A204.1 (cell line): ENCODE results near the gene PLEKHB2.
"Not testable (repeated sequence)": the region's sequence is repeated elsewhere in the genome, so short reads cannot be mapped to it uniquely, and the experiment has no call there.

Experiments
- FAIRE-seq: peaks from 2 replicates; lab custom pipeline; 2012; peaks lifted over from hg19 to GRCh38; lab: Jason Lieb, UNC

PLEKHB2 gene

GRCh38 chr2:131105156-131105949, at the start of gene PLEKHB2:
PLEKHB2 (plus strand) TSS chr2:131105336; CDS start chr2:131120942, 15,606 bp downstream.
- no peak for FAIRE-seq

- no peak for FAIRE-seq
Observed at GRCh38 chr2:131056204-131056931, 48.8 kb upstream of the PLEKHB2 start.

- FAIRE-seq: no peak
Observed at GRCh38 chr2:131056932-131057287, 48.2 kb upstream of the PLEKHB2 start.

GRCh38 chr2:131058214-131058843, 46.8 kb upstream of the PLEKHB2 start:
- FAIRE-seq: no peak

- no peak for FAIRE-seq
Observed at GRCh38 chr2:131058920-131059319, 46.2 kb upstream of the PLEKHB2 start.

GRCh38 chr2:131063501-131064283, 41.4 kb upstream of the PLEKHB2 start:
- no peak for FAIRE-seq

GRCh38 chr2:131064589-131065512, 40.3 kb upstream of the PLEKHB2 start:
- no peak for FAIRE-seq

GRCh38 chr2:131067465-131068125, 37.5 kb upstream of the PLEKHB2 start:
- no peak for FAIRE-seq

- not testable (repeated sequence) for FAIRE-seq
Observed at GRCh38 chr2:131068172-131068571, 37.0 kb upstream of the PLEKHB2 start.

- not testable (repeated sequence) for FAIRE-seq
Observed at GRCh38 chr2:131075578-131075977, 29.6 kb upstream of the PLEKHB2 start.

- FAIRE-seq: no peak
Observed at GRCh38 chr2:131076707-131077106, 28.4 kb upstream of the PLEKHB2 start.

- no peak for FAIRE-seq
Observed at GRCh38 chr2:131077182-131077846, 27.8 kb upstream of the PLEKHB2 start.

GRCh38 chr2:131077966-131078365, 27.2 kb upstream of the PLEKHB2 start:
- FAIRE-seq: no peak

- FAIRE-seq: not testable (repeated sequence)
Observed at GRCh38 chr2:131079931-131080330, 25.2 kb upstream of the PLEKHB2 start.

- FAIRE-seq: no peak
Observed at GRCh38 chr2:131081190-131081589, 23.9 kb upstream of the PLEKHB2 start.

GRCh38 chr2:131085646-131086045, 19.5 kb upstream of the PLEKHB2 start:
- no peak for FAIRE-seq

GRCh38 chr2:131092458-131093005, 12.6 kb upstream of the PLEKHB2 start:
- no peak for FAIRE-seq

- no peak for FAIRE-seq
Observed at GRCh38 chr2:131093006-131093695, 12.0 kb upstream of the PLEKHB2 start, which contains the start of gene FAM168B. FAM168B (minus strand) TSS chr2:131093460; CDS start chr2:131082646, 10,814 bp downstream.
